Airway epithelial cell (primary cell): ENCODE measurements around the gene RASGEF1C. TPM values are rescaled to one million over a fixed set of nuclear protein-coding genes. Genes with fewer than 3 reads are reported as not detected.

Experiments used
- total RNA-seq: library from RNA; depleted of rRNA; stranded (reverse); fragments of >200 nt; gene quantifications from 2 replicates; pipeline ENCODE4 v1.2.3, GENCODE V29; 2015

RASGEF1C gene
- total RNA-seq, result not detected in 2 replicates

DNA sequence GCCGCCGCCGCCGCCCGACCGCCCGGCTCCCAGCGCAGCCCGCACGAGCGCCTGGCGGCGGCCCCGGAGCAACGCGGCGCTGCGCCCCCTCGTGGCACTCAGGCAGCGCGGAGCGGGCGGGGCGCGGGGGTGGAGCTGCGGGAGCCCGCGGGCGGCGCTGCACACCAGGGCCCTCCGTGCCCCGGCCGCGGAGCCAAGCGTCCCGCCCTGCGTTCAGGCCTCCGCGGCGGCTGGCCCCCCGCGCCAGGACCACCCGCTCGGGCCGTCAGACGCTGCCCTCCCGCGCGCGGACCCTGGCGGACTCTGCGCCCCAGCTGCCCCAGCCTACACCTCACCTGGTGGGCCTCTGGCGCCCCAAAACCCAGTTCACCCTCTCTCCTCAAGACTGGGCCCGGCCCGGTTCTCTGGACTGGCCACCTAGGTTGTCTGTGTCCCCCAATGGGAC, at the start of gene RASGEF1C:
Gene RASGEF1C, minus strand, starts transcription at position 75 of the 445 bp plus-strand sequence. CDS start 71,159 bp downstream, outside the sequence.

DNA sequence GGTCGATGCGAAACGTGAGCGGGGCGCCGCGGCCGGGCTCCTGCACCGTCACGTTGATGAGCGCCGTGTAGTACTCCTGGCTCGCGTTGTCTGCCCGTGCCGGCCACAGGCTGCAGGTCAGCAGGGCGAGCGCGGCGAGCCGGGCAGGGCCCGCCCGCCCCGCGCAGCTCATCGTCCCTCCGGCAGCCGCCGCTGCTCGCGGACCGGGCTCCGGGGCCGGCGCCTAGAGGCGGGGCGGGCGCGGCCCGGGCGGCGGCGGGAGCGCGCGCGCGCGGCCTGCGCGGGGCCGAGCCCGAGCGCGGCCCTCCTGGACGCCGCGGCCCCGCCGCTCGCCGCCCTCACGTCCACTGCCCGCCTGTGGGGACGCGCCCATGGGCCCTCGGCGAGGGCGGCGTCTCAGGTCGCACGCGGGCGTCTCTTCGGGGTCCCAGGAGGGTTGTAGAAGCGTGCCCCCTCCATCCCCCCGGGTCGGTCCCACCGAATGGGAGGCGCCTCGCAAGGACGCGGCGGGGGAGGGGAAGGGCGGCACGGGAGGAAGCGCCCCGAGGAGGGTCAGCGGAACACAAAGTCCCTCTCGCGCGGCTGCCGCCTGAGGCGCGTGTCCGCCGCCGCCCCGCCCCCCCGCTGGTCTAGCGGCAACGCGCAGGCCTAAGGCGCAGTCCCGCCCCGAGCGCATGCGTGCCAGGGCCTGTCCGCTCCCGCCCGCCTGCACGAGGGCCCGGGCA, 137.3 kb downstream of the RASGEF1C start, which contains the start of gene RNF130:
Gene RNF130, minus strand, starts transcription at position 229 of the 725 bp plus-strand sequence. Its CDS starts 57 bp downstream, at position 172.

Other genes starting within 250 kb of the RASGEF1C start
- gene RNF130, start 137.5 kb downstream of the RASGEF1C start, total RNA-seq, result 19.6 and 31.9 TPM in 2 replicates
- gene MAPK9, start 82.9 kb upstream of the RASGEF1C start, total RNA-seq, result 18.2 and 20.6 TPM in 2 replicates
- gene GFPT2, start 144.1 kb upstream of the RASGEF1C start, total RNA-seq, result 2.5 and 3.9 TPM in 2 replicates